Natural killer cell (primary cell): Measurements from ENCODE around the gene SLC28A2. TPM values are rescaled to one million over a fixed set of nuclear protein-coding genes. Genes with fewer than 3 reads are reported as not detected.
A peak's percentile ranks its signal among the peaks of the same experiment; 100 is the strongest.
"Not testable (repeated sequence)": the region's sequence is repeated elsewhere in the genome, so short reads cannot be mapped to it uniquely, and the experiment has no call there.

ENCODE experiments used
- ATAC-seq, 3 donors: fragments of 150-1000 bp in 2 of 3; fragments of 200-7000 bp in 1 of 3; cut with Tn5 transposase; 1 replicate in 1 of 3; 2 replicates in 2 of 3; pipeline ENCODE4 v1.10.0; 2021; ENCODE audit warnings: mild to moderate bottlenecking in 2 of 3, moderate library complexity in 2 of 3
- DNase-seq, 2 donors: peaks; one replicate each; pipeline versions ENCODE4 v3.0.0 to v3.0.0-alpha.2; 2013 to 2021; ENCODE audit warnings: mixed read lengths in 1 of 2
- H3K27ac ChIP-seq: one replicate; pipeline ENCODE4 v1.5.1; 2013; ENCODE audit warnings: mild to moderate bottlenecking, low read length
- H3K27me3 ChIP-seq: one replicate; pipeline ENCODE4 v1.6.1; 2013; ENCODE audit warnings: low read length; ENCODE audit not compliant: control insufficient read depth, insufficient read depth
- H3K36me3 ChIP-seq: one replicate; pipeline ENCODE4 v1.6.1; 2013; ENCODE audit warnings: low read length; ENCODE audit not compliant: control insufficient read depth, insufficient read depth
- H3K4me1 ChIP-seq: one replicate; pipeline ENCODE4 v1.6.1; 2013; ENCODE audit warnings: low read length; ENCODE audit not compliant: control insufficient read depth, insufficient read depth
- H3K4me3 ChIP-seq: one replicate; pipeline ENCODE4 v1.5.1; 2013; ENCODE audit warnings: low read length
- H3K9me3 ChIP-seq: one replicate; pipeline ENCODE4 v1.6.1; 2013; ENCODE audit warnings: low read length; ENCODE audit not compliant: control insufficient read depth, insufficient read depth
- H3K27ac Mint-ChIP-seq, 2 donors: one replicate each; pipeline ENCODE4 v1.8.0; 2022; ENCODE audit warnings: mild to moderate bottlenecking in 2 of 2, mixed read lengths in 2 of 2, moderate library complexity in 1 of 2
- H3K27me3 Mint-ChIP-seq, 2 donors: one replicate each; pipeline ENCODE4 v1.8.0; 2022; ENCODE audit warnings: low read depth in 2 of 2, mixed read lengths in 2 of 2
- H3K36me3 Mint-ChIP-seq: one replicate; pipeline ENCODE4 v1.8.0; 2022; ENCODE audit warnings: mixed read lengths
- H3K4me1 Mint-ChIP-seq, 2 donors: one replicate each; pipeline ENCODE4 v1.8.0; 2022; ENCODE audit warnings: mixed read lengths in 2 of 2
- H3K4me3 Mint-ChIP-seq: one replicate; pipeline ENCODE4 v1.8.0; 2022; ENCODE audit warnings: mild to moderate bottlenecking, moderate library complexity, mixed read lengths
- H3K9me3 Mint-ChIP-seq, 2 donors: one replicate each; pipeline ENCODE4 v1.8.0; 2022; ENCODE audit warnings: mixed read lengths in 2 of 2
- CTCF ChIP-seq: fragments of 200-600 bp; IDR thresholded peaks from one replicate; pipeline ENCODE4 v1.8.0; 2022; ENCODE audit warnings: antibody characterized with exemption
- WGBS: methylation state at CpG from one replicate; pipeline ENCODE4 v1.1.7; 2013; ENCODE audit warnings: missing lambda C conversion rate; ENCODE audit not compliant: insufficient coverage; 5-methylcytosine and 5-hydroxymethylcytosine counted together
- intact Hi-C: fragments of 100-400 bp; cut with micrococcal nuclease; formaldehyde crosslinking; loops from one replicate; pipeline ENCODE4 v1.14.2; 2022
- total RNA-seq, 4 donors: library from RNA; stranded (reverse); fragments of 120-200 nt in 1 of 4; gene quantifications; one replicate each; pipeline versions ENCODE4 v1.2.3 to v1.2.4, GENCODE V29; 2013 to 2022

Gene SLC28A2
- total RNA-seq, 3 donors from 2014 or later (not counting 1 experiment from before 2014, with no cell fraction given) = not detected

- Mint-ChIP-seq H3K27ac (no peak overlapping the region), H3K9me3 (no peaks in the 10 kb centered on the region), H3K4me3 (no peak overlapping the region), H3K27me3 (peaks cover 25 to 45% of the 10 kb centered on the region in 2 donors), H3K4me1 (peaks cover 9 to 11% of the 10 kb centered on the region in 2 donors), H3K36me3 (no peaks in the 10 kb centered on the region)
- TF ChIP-seq CTCF = no peak
- intact Hi-C loops = loop anchor here (5.0 kb wide), 1 partner anchor 153 kb away; no protein-coding TSS in a partner anchor
- DNase-seq (no peak), ATAC-seq (no peak)
- no peaks in the 10 kb centered on the region for H3K9me3 ChIP-seq
- WGBS = 50% methylated on average over 1 of the region's 3 CpGs
- H3K27me3 ChIP-seq = peaks cover 17% of the 10 kb centered on the region
- H3K4me3 ChIP-seq = no peak overlapping the region
- H3K27ac ChIP-seq = no peak overlapping the region
- H3K36me3 ChIP-seq = no peaks in the 10 kb centered on the region
- no peaks in the 10 kb centered on the region for H3K4me1 ChIP-seq
Observed at GRCh38 chr15:45304711-45305110, 52.7 kb downstream of the SLC28A2 start.

- Histone ChIP-seq H3K4me1 (no peaks in the 10 kb centered on the region), H3K4me3 (no peak overlapping the region), H3K36me3 (no peaks in the 10 kb centered on the region), H3K27me3 (peaks cover 17% of the 10 kb centered on the region), H3K27ac (no peak overlapping the region), H3K9me3 (no peaks in the 10 kb centered on the region)
- ATAC-seq (no peak), DNase-seq (no peak)
- H3K36me3 Mint-ChIP-seq = no peaks in the 10 kb centered on the region
- H3K27me3 Mint-ChIP-seq = peaks cover 25 to 43% of the 10 kb centered on the region in 2 donors
- intact Hi-C loops = loop anchor here (5.0 kb wide), 1 partner anchor 151 kb away; no protein-coding TSS in a partner anchor
- TF ChIP-seq CTCF = no peak
- WGBS = 88% methylated on average over 3 of the region's 4 CpGs
- H3K9me3 Mint-ChIP-seq = no peaks in the 10 kb centered on the region
- peaks cover 9 to 11% of the 10 kb centered on the region in 2 donors for H3K4me1 Mint-ChIP-seq
- H3K27ac Mint-ChIP-seq = no peak overlapping the region
- H3K4me3 Mint-ChIP-seq = no peak overlapping the region
Observed at GRCh38 chr15:45306105-45306504, 54.1 kb downstream of the SLC28A2 start.

GRCh38 chr15:45307230-45307924 lies 55.3 kb downstream of the SLC28A2 start:
- peak overlapping the region; percentile 79 for H3K4me3 Mint-ChIP-seq
- peaks cover 25 to 30% of the 10 kb centered on the region in 2 donors for H3K27me3 Mint-ChIP-seq
- ATAC-seq (peak in 2 of 3 donors; percentile 64 to 66), DNase-seq (peak in 1 of 2 donors; percentile 36)
- peaks cover 9 to 11% of the 10 kb centered on the region in 2 donors for H3K4me1 Mint-ChIP-seq
- Histone ChIP-seq H3K4me3 (no peak overlapping the region), H3K4me1 (no peaks in the 10 kb centered on the region), H3K27ac (no peak overlapping the region), H3K9me3 (no peaks in the 10 kb centered on the region), H3K27me3 (peaks cover 14% of the 10 kb centered on the region), H3K36me3 (no peaks in the 10 kb centered on the region)
- intact Hi-C loops = loop anchor here (1.0 to 5.0 kb wide), 2 partner anchors 92 to 150 kb away; no protein-coding TSS in a partner anchor
- H3K9me3 Mint-ChIP-seq = no peaks in the 10 kb centered on the region
- H3K27ac Mint-ChIP-seq = peak overlapping the region in 1 of 2 donors; percentile 44
- WGBS = 28% methylated on average over 3 of the region's 5 CpGs
- TF ChIP-seq CTCF = peak; percentile 49
- H3K36me3 Mint-ChIP-seq = no peaks in the 10 kb centered on the region

- H3K9me3 Mint-ChIP-seq, H3K27me3 ChIP-seq, DNase-seq, H3K36me3 ChIP-seq, H3K9me3 ChIP-seq, ATAC-seq, H3K4me1 Mint-ChIP-seq, H3K4me1 ChIP-seq, H3K27ac ChIP-seq, H3K27ac Mint-ChIP-seq, H3K36me3 Mint-ChIP-seq, intact Hi-C loops, H3K4me3 ChIP-seq, H3K4me3 Mint-ChIP-seq: not testable (repeated sequence)
- H3K27me3 Mint-ChIP-seq = peaks cover 12 to 19% of the 10 kb centered on the region in 2 donors
- WGBS = 90% methylated on average over 31 of the region's 31 CpGs
Observed at GRCh38 chr15:45314117-45314516, 62.1 kb downstream of the SLC28A2 start.
